SK-N-SH (cell line): Measurements from ENCODE around the gene PHF21B.

Source experiments
- EZH2phosphoT487 ChIP-seq: fragments of 200-600 bp; sonication (generic); IDR thresholded peaks from 2 replicates; pipeline ENCODE4 v1.6.1; 2017; ENCODE audit warnings: low read depth, mixed run types, mild to moderate bottlenecking, antibody characterized with exemption, moderate library complexity, borderline replicate concordance
- POLR2AphosphoS5 ChIP-seq: IDR thresholded peaks from 2 replicates; pipeline ENCODE4 v1.6.1; 2012; ENCODE audit warnings: low read depth, low read length
- TF ChIP-seq, protein P1 (sequence below): fragments of 200-600 bp; sonication (generic); IDR thresholded peaks from 2 replicates; pipeline ENCODE4 v1.6.1; 2017; ENCODE audit warnings: antibody characterized with exemption, mild to moderate bottlenecking, moderate library complexity
- TF ChIP-seq, protein P2 (sequence below): fragments of 150-350 bp; IDR thresholded peaks from 2 replicates; pipeline ENCODE4 v1.6.1; 2017; ENCODE audit warnings: antibody characterized with exemption, low read length, low read depth, borderline replicate concordance
- TF ChIP-seq, protein P3 (sequence below): IDR thresholded peaks from 2 replicates; pipeline ENCODE4 v1.4.0; 2012; ENCODE audit warnings: low read depth, borderline replicate concordance

DNA sequence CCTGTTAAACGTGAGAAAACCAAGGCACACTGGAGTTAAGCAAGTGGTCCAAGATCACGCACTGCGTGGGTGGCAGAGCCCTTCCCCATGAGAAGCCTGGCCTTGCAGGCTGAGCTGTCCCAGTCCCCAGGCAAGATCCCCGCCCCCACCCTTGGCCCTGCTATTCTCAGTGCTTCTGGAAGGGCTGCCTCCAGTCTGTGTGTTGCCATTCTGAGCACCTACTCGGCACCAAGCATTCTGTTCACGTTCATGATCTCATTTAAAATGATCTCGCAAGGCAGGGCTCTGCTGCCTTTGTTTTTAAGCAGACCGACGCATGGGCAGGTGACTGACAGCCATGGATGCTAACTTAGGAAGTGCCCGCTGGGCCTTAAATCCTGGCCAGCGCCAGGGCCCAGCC lies 62.8 kb downstream of the PHF21B start:
- TF ChIP-seq EZH2phosphoT487 (no peak), POLR2AphosphoS5 (no peak)
- TF ChIP-seq, protein P1, sequence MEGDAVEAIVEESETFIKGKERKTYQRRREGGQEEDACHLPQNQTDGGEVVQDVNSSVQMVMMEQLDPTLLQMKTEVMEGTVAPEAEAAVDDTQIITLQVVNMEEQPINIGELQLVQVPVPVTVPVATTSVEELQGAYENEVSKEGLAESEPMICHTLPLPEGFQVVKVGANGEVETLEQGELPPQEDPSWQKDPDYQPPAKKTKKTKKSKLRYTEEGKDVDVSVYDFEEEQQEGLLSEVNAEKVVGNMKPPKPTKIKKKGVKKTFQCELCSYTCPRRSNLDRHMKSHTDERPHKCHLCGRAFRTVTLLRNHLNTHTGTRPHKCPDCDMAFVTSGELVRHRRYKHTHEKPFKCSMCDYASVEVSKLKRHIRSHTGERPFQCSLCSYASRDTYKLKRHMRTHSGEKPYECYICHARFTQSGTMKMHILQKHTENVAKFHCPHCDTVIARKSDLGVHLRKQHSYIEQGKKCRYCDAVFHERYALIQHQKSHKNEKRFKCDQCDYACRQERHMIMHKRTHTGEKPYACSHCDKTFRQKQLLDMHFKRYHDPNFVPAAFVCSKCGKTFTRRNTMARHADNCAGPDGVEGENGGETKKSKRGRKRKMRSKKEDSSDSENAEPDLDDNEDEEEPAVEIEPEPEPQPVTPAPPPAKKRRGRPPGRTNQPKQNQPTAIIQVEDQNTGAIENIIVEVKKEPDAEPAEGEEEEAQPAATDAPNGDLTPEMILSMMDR, result no peak
- TF ChIP-seq, protein P2, sequence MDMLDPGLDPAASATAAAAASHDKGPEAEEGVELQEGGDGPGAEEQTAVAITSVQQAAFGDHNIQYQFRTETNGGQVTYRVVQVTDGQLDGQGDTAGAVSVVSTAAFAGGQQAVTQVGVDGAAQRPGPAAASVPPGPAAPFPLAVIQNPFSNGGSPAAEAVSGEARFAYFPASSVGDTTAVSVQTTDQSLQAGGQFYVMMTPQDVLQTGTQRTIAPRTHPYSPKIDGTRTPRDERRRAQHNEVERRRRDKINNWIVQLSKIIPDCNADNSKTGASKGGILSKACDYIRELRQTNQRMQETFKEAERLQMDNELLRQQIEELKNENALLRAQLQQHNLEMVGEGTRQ, result no peak
- TF ChIP-seq, protein P3, sequence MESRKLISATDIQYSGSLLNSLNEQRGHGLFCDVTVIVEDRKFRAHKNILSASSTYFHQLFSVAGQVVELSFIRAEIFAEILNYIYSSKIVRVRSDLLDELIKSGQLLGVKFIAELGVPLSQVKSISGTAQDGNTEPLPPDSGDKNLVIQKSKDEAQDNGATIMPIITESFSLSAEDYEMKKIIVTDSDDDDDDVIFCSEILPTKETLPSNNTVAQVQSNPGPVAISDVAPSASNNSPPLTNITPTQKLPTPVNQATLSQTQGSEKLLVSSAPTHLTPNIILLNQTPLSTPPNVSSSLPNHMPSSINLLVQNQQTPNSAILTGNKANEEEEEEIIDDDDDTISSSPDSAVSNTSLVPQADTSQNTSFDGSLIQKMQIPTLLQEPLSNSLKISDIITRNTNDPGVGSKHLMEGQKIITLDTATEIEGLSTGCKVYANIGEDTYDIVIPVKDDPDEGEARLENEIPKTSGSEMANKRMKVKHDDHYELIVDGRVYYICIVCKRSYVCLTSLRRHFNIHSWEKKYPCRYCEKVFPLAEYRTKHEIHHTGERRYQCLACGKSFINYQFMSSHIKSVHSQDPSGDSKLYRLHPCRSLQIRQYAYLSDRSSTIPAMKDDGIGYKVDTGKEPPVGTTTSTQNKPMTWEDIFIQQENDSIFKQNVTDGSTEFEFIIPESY, result no peak
